ENCODE measurements around the gene PRPF39. TPM values are rescaled to one million over a fixed set of nuclear protein-coding genes. Genes with fewer than 3 reads are reported as not detected.

The PRPF39 gene
- total and polyA plus RNA-seq, 5 donors: 10.5 to 20.7 (median 16.7) TPM

- intact Hi-C loops (cut with DNase I): no loop called here
- WGBS: 87% methylated on average over 6 of the region's 6 CpGs
- Histone ChIP-seq H3K27ac (ENCODE audit: low read length) (no peak overlapping the region), H3K9me3 (ENCODE audit: control insufficient read depth, low read length) (no peaks in the 10 kb centered on the region), H3K27me3 (ENCODE audit: control insufficient read depth, insufficient read depth) (no peaks in the 10 kb centered on the region), H3K4me1 (ENCODE audit: control insufficient read depth, insufficient read depth, low read length) (no peaks in the 10 kb centered on the region), H3K4me3 (ENCODE audit: low read length) (no peak overlapping the region)
- ATAC-seq (no peak), DNase-seq (no peak)
Observed at GRCh38 chr14:45112896-45113781, 29.2 kb downstream of the PRPF39 start.

GRCh38 chr14:45114327-45114726 is 30.4 kb downstream of the PRPF39 start:
- H3K4me3 ChIP-seq (ENCODE audit: low read length): no peak overlapping the region
- H3K27me3 ChIP-seq (ENCODE audit: control insufficient read depth, insufficient read depth): no peaks in the 10 kb centered on the region
- no peaks in the 10 kb centered on the region for H3K4me1 ChIP-seq (ENCODE audit: control insufficient read depth, insufficient read depth, low read length)
- 81% methylated on average over 3 of the region's 3 CpGs for WGBS
- DNase-seq: no peak
- H3K9me3 ChIP-seq (ENCODE audit: control insufficient read depth, low read length): no peaks in the 10 kb centered on the region
- intact Hi-C loops (cut with DNase I): no loop called here
- no peak overlapping the region for H3K27ac ChIP-seq (ENCODE audit: low read length)
- ATAC-seq: no peak

GRCh38 chr14:45118594-45118993 is 34.7 kb downstream of the PRPF39 start:
- Histone ChIP-seq H3K27ac (ENCODE audit: low read length) (no peak overlapping the region), H3K4me1 (ENCODE audit: control insufficient read depth, insufficient read depth, low read length) (no peaks in the 10 kb centered on the region), H3K4me3 (ENCODE audit: low read length) (no peak overlapping the region), H3K9me3 (ENCODE audit: control insufficient read depth, low read length) (no peaks in the 10 kb centered on the region), H3K27me3 (ENCODE audit: control insufficient read depth, insufficient read depth) (no peaks in the 10 kb centered on the region)
- ATAC-seq: no peak
- intact Hi-C loops (cut with DNase I): no loop called here
- DNase-seq: no peak
- whole genome bisulfite sequencing: 83% methylated on average over 6 of the region's 6 CpGs

- no peaks in the 10 kb centered on the region for H3K27me3 ChIP-seq (ENCODE audit: control insufficient read depth, insufficient read depth)
- ATAC-seq (no peak), DNase-seq (no peak)
- WGBS: 67% methylated on average over 1 of the region's 1 CpG
- no peak overlapping the region for H3K27ac ChIP-seq (ENCODE audit: low read length)
- H3K9me3 ChIP-seq (ENCODE audit: control insufficient read depth, low read length): no peaks in the 10 kb centered on the region
- H3K4me3 ChIP-seq (ENCODE audit: low read length): no peak overlapping the region
- no peaks in the 10 kb centered on the region for H3K4me1 ChIP-seq (ENCODE audit: control insufficient read depth, insufficient read depth, low read length)
- intact Hi-C loops (cut with DNase I): no loop called here
Observed at GRCh38 chr14:45120096-45120495, 36.2 kb downstream of the PRPF39 start.

GRCh38 chr14:45123271-45123670 is 39.4 kb downstream of the PRPF39 start:
- no peak overlapping the region for H3K27ac ChIP-seq (ENCODE audit: low read length)
- DNase-seq (no peak), ATAC-seq (peak in 1 of 2 donors; percentile 54)
- no peaks in the 10 kb centered on the region for H3K4me1 ChIP-seq (ENCODE audit: control insufficient read depth, insufficient read depth, low read length)
- H3K4me3 ChIP-seq (ENCODE audit: low read length): no peak overlapping the region
- intact Hi-C loops (cut with DNase I): no loop called here
- no peaks in the 10 kb centered on the region for H3K9me3 ChIP-seq (ENCODE audit: control insufficient read depth, low read length)
- 84% methylated on average over 3 of the region's 3 CpGs for WGBS
- H3K27me3 ChIP-seq (ENCODE audit: control insufficient read depth, insufficient read depth): no peaks in the 10 kb centered on the region

- no peak overlapping the region for H3K4me3 ChIP-seq (ENCODE audit: low read length)
- 99% methylated on average over 2 of the region's 2 CpGs for WGBS
- intact Hi-C loops (cut with DNase I): no loop called here
- no peaks in the 10 kb centered on the region for H3K4me1 ChIP-seq (ENCODE audit: control insufficient read depth, insufficient read depth, low read length)
- no peak overlapping the region for H3K27ac ChIP-seq (ENCODE audit: low read length)
- no peaks in the 10 kb centered on the region for H3K27me3 ChIP-seq (ENCODE audit: control insufficient read depth, insufficient read depth)
- ATAC-seq (no peak), DNase-seq (no peak)
- H3K9me3 ChIP-seq (ENCODE audit: control insufficient read depth, low read length): no peaks in the 10 kb centered on the region
Observed at GRCh38 chr14:45125754-45126153, 41.8 kb downstream of the PRPF39 start.

- DNase-seq: no peak
- no peaks in the 10 kb centered on the region for H3K9me3 ChIP-seq (ENCODE audit: control insufficient read depth, low read length)
- no peak for ATAC-seq
- no peak overlapping the region for H3K27ac ChIP-seq (ENCODE audit: low read length)
- 70% methylated on average over 1 of the region's 1 CpG for WGBS
- H3K4me3 ChIP-seq (ENCODE audit: low read length): no peak overlapping the region
- no peaks in the 10 kb centered on the region for H3K4me1 ChIP-seq (ENCODE audit: control insufficient read depth, insufficient read depth, low read length)
- H3K27me3 ChIP-seq (ENCODE audit: control insufficient read depth, insufficient read depth): no peaks in the 10 kb centered on the region
- intact Hi-C loops (cut with DNase I): no loop called here
Observed at GRCh38 chr14:45128963-45129629, 45.2 kb downstream of the PRPF39 start.

- ATAC-seq (peak in 1 of 2 donors; percentile 22), DNase-seq (no peak)
- H3K27me3 ChIP-seq (ENCODE audit: control insufficient read depth, insufficient read depth): no peaks in the 10 kb centered on the region
- H3K4me1 ChIP-seq (ENCODE audit: control insufficient read depth, insufficient read depth, low read length): no peaks in the 10 kb centered on the region
- intact Hi-C loops (cut with DNase I): loop anchor here in 2 of 4 donors (5.0 to 10.0 kb wide), 4 partner anchors 121 to 219 kb away; partner anchors contain the start of genes KLHL28 (in 2 of the 2), TOGARAM1 (in 2 of the 2) and MIS18BP1 (in 1 of the 2)
- H3K4me3 ChIP-seq (ENCODE audit: low read length): peak overlapping the region; percentile 94
- 1% methylated on average over 9 of the region's 9 CpGs for whole genome bisulfite sequencing
- H3K9me3 ChIP-seq (ENCODE audit: control insufficient read depth, low read length): no peaks in the 10 kb centered on the region
- H3K27ac ChIP-seq (ENCODE audit: low read length): peak overlapping the region; percentile 92
Observed at GRCh38 chr14:45133683-45134050, 49.8 kb downstream of the PRPF39 start.

- DNase-seq: peak; percentile 95 to 98 (median 98)
- intact Hi-C loops (cut with DNase I): loop anchor here in 2 of 4 donors (5.0 to 10.0 kb wide), 4 partner anchors 120 to 220 kb away; partner anchors contain the start of genes KLHL28 (in 2 of the 2), TOGARAM1 (in 2 of the 2) and MIS18BP1 (in 1 of the 2)
- Histone ChIP-seq H3K27me3 (ENCODE audit: control insufficient read depth, insufficient read depth) (no peaks in the 10 kb centered on the region), H3K9me3 (ENCODE audit: control insufficient read depth, low read length) (no peaks in the 10 kb centered on the region), H3K4me3 (ENCODE audit: low read length) (peak within 1 kb of the TSS; percentile 94), H3K27ac (ENCODE audit: low read length) (peak within 1 kb of the TSS; percentile 92), H3K4me1 (ENCODE audit: control insufficient read depth, insufficient read depth, low read length) (no peaks in the 10 kb centered on the region)
- under 1% methylated on average over 53 of the region's 53 CpGs for WGBS
- peak; percentile 99 for ATAC-seq
Observed at GRCh38 chr14:45134051-45134958, 50.4 kb downstream of the PRPF39 start, which contains the start of gene FKBP3. Gene FKBP3, minus strand, starts transcription at chr14:45134481. Its CDS starts 25 bp downstream, at chr14:45134456.

GRCh38 chr14:45135156-45135555 is 51.2 kb downstream of the PRPF39 start:
- ATAC-seq (no peak), DNase-seq (no peak)
- Histone ChIP-seq H3K27ac (ENCODE audit: low read length) (peak overlapping the region; percentile 69), H3K9me3 (ENCODE audit: control insufficient read depth, low read length) (no peaks in the 10 kb centered on the region), H3K4me1 (ENCODE audit: control insufficient read depth, insufficient read depth, low read length) (no peaks in the 10 kb centered on the region), H3K27me3 (ENCODE audit: control insufficient read depth, insufficient read depth) (no peaks in the 10 kb centered on the region), H3K4me3 (ENCODE audit: low read length) (peak overlapping the region; percentile 94)
- WGBS: 1% methylated on average over 7 of the region's 7 CpGs
- intact Hi-C loops (cut with DNase I): loop anchor here in 1 of 4 donors (10.0 kb wide), 3 partner anchors 120 to 220 kb away; partner anchors contain the start of genes KLHL28, MIS18BP1 and TOGARAM1
